CD8-positive, alpha-beta memory T cell (primary cell): ENCODE measurements around the gene CHCHD6. TPM values are rescaled to one million over a fixed set of nuclear protein-coding genes. Genes with fewer than 3 reads are reported as not detected.

Source experiments
- CTCF ChIA-PET: fragments of 350-600 bp; sonication (Branson Sonifier 250); formaldehyde crosslinking; loops from one replicate; lab custom pipeline; 2021; ENCODE audit warnings: antibody characterized with exemption; lab: Charles Lee
- POLR2A ChIA-PET: fragments of 350-600 bp; sonication (Branson Sonifier 250); formaldehyde crosslinking; loops from one replicate; lab custom pipeline; 2021; ENCODE audit warnings: antibody characterized with exemption; lab: Charles Lee
- DNase-seq, 5 donors: peaks; one replicate each; pipeline versions ENCODE4 v3.0.0 to v3.0.0-alpha.2; 2020 to 2022; ENCODE audit warnings: mixed read lengths in 1 of 5
- H3K27ac ChIP-seq: one replicate; pipeline ENCODE4 v1.7.0; 2013; ENCODE audit warnings: low read depth, mild to moderate bottlenecking, low read length, moderate library complexity
- H3K27me3 ChIP-seq: 2 replicates; pipeline ENCODE4 v1.7.0; 2013; ENCODE audit warnings: low read length, mild to moderate bottlenecking; ENCODE audit not compliant: insufficient read depth, poor library complexity, severe bottlenecking
- H3K36me3 ChIP-seq: 2 replicates; pipeline ENCODE4 v1.7.0; 2013; ENCODE audit warnings: mild to moderate bottlenecking, low read length, moderate library complexity; ENCODE audit not compliant: insufficient read depth
- H3K4me1 ChIP-seq: 2 replicates; pipeline ENCODE4 v1.7.0; 2013; ENCODE audit warnings: mild to moderate bottlenecking, low read length, moderate library complexity; ENCODE audit not compliant: insufficient read depth
- H3K4me3 ChIP-seq: 2 replicates; pipeline ENCODE4 v1.7.0; 2013; ENCODE audit warnings: mild to moderate bottlenecking, low read length
- H3K9me3 ChIP-seq: 2 replicates; pipeline ENCODE4 v1.7.0; 2013; ENCODE audit warnings: mild to moderate bottlenecking, low read length
- H3K27ac Mint-ChIP-seq, 8 donors: one replicate each; pipeline ENCODE4 v1.8.0; 2020 to 2021; ENCODE audit warnings: mixed read lengths in 8 of 8, mild to moderate bottlenecking in 6 of 8, inconsistent platforms in 3 of 8, moderate library complexity in 3 of 8
- H3K27me3 Mint-ChIP-seq, 2 donors: one replicate each; pipeline ENCODE4 v1.8.0; 2020 to 2021; ENCODE audit warnings: mixed read lengths in 2 of 2, mild to moderate bottlenecking in 1 of 2, moderate library complexity in 1 of 2
- H3K36me3 Mint-ChIP-seq, 3 donors: one replicate each; pipeline ENCODE4 v1.8.0; 2020 to 2021; ENCODE audit warnings: mixed read lengths in 3 of 3, inconsistent platforms in 1 of 3, mild to moderate bottlenecking in 1 of 3
- H3K4me1 Mint-ChIP-seq, 3 donors: one replicate each; pipeline ENCODE4 v1.8.0; 2020 to 2021; ENCODE audit warnings: mixed read lengths in 3 of 3, inconsistent platforms in 1 of 3, mild to moderate bottlenecking in 1 of 3
- H3K4me3 Mint-ChIP-seq, 7 donors: one replicate each; pipeline ENCODE4 v1.8.0; 2020 to 2021; ENCODE audit warnings: mixed read lengths in 7 of 7, mild to moderate bottlenecking in 6 of 7, moderate library complexity in 4 of 7, inconsistent platforms in 2 of 7
- H3K9me3 Mint-ChIP-seq, 5 donors: one replicate each; pipeline ENCODE4 v1.8.0; 2020 to 2022; ENCODE audit warnings: mixed read lengths in 5 of 5, mild to moderate bottlenecking in 3 of 5, moderate library complexity in 2 of 5, inconsistent platforms in 1 of 5
- polyA plus RNA-seq: library from polyadenylated mRNA; unstranded; fragments of 300-500 nt; fragmentation: Illumina TruSeq; gene quantifications from one replicate; pipeline ENCODE4 v1.2.3, GENCODE V29; 2021
- total RNA-seq, 2 experiments: library from RNA; stranded (reverse); gene quantifications; one replicate each; pipeline ENCODE4 v1.2.3, GENCODE V29; 2021

The CHCHD6 gene
- total and polyA plus RNA-seq, 3 experiments from 2014 or later = 12.0 to 16.7 (median 15.0) TPM

GRCh38 chr3:126699011-126699410 is 5.0 kb upstream of the CHCHD6 start:
- DNase-seq = no peak
- no peaks in the 10 kb centered on the region for H3K9me3 Mint-ChIP-seq
- no peak overlapping the region for H3K4me3 Mint-ChIP-seq
- ChIA-PET POLR2A (no interaction called here), CTCF (no interaction called here)
- Histone ChIP-seq H3K36me3 (no peaks in the 10 kb centered on the region), H3K4me3 (no peak overlapping the region), H3K9me3 (no peaks in the 10 kb centered on the region), H3K4me1 (peaks cover 7% of the 10 kb centered on the region), H3K27me3 (no peaks in the 10 kb centered on the region), H3K27ac (no peak overlapping the region)
- no peak overlapping the region for H3K27ac Mint-ChIP-seq
- H3K36me3 Mint-ChIP-seq = peaks cover 0 to 2% (median 0%) of the 10 kb centered on the region in 3 donors
- peaks cover 27 to 60% of the 10 kb centered on the region in 2 donors for H3K27me3 Mint-ChIP-seq
- H3K4me1 Mint-ChIP-seq = peaks cover 8 to 9% (median 9%) of the 10 kb centered on the region in 3 donors

GRCh38 chr3:126704494-126705214 is 614 bp downstream of the CHCHD6 start:
- H3K27ac ChIP-seq = peak overlapping the region; percentile 15
- H3K27me3 Mint-ChIP-seq = peaks cover 4 to 19% of the 10 kb centered on the region in 2 donors
- ChIA-PET POLR2A (interaction anchor here (0.6 to 1.0 kb wide), 2 partner anchors 50 to 527 kb away, joined by 3 read pairs; partner anchors contain the start of gene TXNRD3), CTCF (interaction anchor here (0.6 to 1.7 kb wide), 4 partner anchors 9 to 1109 kb away, joined by 3 to 9 read pairs (median 3); partner anchors contain the start of gene PLXNA1)
- no peaks in the 10 kb centered on the region for H3K36me3 ChIP-seq
- peaks cover 14% of the 10 kb centered on the region for H3K4me1 ChIP-seq
- DNase-seq = no peak
- peaks cover 17 to 20% (median 19%) of the 10 kb centered on the region in 3 donors for H3K4me1 Mint-ChIP-seq
- peak overlapping the region in 7 of 8 donors; percentile 24 to 93 (median 62) for H3K27ac Mint-ChIP-seq
- peak overlapping the region; percentile 82 to 98 (median 96) for H3K4me3 Mint-ChIP-seq
- H3K4me3 ChIP-seq = peak overlapping the region; percentile 74
- H3K9me3 Mint-ChIP-seq = no peaks in the 10 kb centered on the region
- H3K27me3 ChIP-seq = no peaks in the 10 kb centered on the region
- H3K36me3 Mint-ChIP-seq = peaks cover 0 to 9% (median 3%) of the 10 kb centered on the region in 3 donors
- no peaks in the 10 kb centered on the region for H3K9me3 ChIP-seq

- H3K9me3 ChIP-seq = no peaks in the 10 kb centered on the region
- ChIA-PET CTCF (no interaction called here), POLR2A (no interaction called here)
- H3K36me3 Mint-ChIP-seq = peaks cover 0 to 9% (median 3%) of the 10 kb centered on the region in 3 donors
- peaks cover 14% of the 10 kb centered on the region for H3K4me1 ChIP-seq
- H3K27ac Mint-ChIP-seq = no peak overlapping the region
- H3K4me3 ChIP-seq = no peak overlapping the region
- H3K27me3 ChIP-seq = no peaks in the 10 kb centered on the region
- H3K27me3 Mint-ChIP-seq = peaks cover under 1 to 4% of the 10 kb centered on the region in 2 donors
- H3K27ac ChIP-seq = no peak overlapping the region
- no peaks in the 10 kb centered on the region for H3K36me3 ChIP-seq
- no peaks in the 10 kb centered on the region for H3K9me3 Mint-ChIP-seq
- H3K4me1 Mint-ChIP-seq = peaks cover 17 to 20% (median 19%) of the 10 kb centered on the region in 3 donors
- peak overlapping the region in 1 of 7 donors; percentile 1 for H3K4me3 Mint-ChIP-seq
- DNase-seq = no peak
Measured at GRCh38 chr3:126706631-126707030, 2.6 kb downstream of the CHCHD6 start.

DNA sequence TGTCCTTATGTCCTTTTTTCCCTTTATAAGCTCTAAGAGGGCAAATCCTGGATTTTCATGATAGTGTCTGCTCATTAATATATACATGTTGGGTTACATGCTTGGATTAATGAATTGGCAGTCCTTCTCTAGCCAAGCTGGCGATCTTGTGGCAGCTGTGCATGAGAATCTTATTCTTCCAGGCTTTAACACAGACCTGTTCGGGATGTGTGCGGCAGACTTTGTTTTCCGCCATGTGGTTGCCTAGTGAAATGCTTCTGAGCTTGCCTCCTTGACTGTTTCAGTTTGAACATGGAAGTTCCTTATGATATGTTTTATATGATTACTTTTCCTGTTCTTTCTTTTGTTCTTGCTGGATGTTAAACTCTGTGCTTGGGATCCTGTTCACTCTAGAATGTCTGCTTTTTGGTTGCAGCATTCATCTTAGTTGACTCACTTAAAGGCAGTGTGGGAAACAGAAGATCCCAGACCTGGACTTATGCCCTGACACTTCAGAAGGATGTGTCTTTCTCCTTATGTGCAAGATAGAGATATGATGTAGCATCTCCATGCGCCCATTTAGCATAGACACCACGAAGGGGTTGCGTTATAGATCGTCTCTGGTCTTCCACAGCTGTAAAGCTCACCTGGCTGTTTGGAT is 7.2 kb downstream of the CHCHD6 start:
- no peak for DNase-seq
- H3K36me3 Mint-ChIP-seq = peaks cover 0 to 8% (median 5%) of the 10 kb centered on the region in 3 donors
- Histone ChIP-seq H3K4me1 (no peaks in the 10 kb centered on the region), H3K27me3 (no peaks in the 10 kb centered on the region), H3K9me3 (no peaks in the 10 kb centered on the region), H3K27ac (no peak overlapping the region), H3K36me3 (no peaks in the 10 kb centered on the region), H3K4me3 (no peak overlapping the region)
- H3K4me1 Mint-ChIP-seq = peaks cover 5 to 9% (median 7%) of the 10 kb centered on the region in 3 donors
- no peaks in the 10 kb centered on the region for H3K27me3 Mint-ChIP-seq
- ChIA-PET POLR2A (no interaction called here), CTCF (no interaction called here)
- H3K4me3 Mint-ChIP-seq = no peak overlapping the region
- H3K9me3 Mint-ChIP-seq = peaks cover 0 to 2% (median 0%) of the 10 kb centered on the region in 5 donors
- H3K27ac Mint-ChIP-seq = no peak overlapping the region

DNA sequence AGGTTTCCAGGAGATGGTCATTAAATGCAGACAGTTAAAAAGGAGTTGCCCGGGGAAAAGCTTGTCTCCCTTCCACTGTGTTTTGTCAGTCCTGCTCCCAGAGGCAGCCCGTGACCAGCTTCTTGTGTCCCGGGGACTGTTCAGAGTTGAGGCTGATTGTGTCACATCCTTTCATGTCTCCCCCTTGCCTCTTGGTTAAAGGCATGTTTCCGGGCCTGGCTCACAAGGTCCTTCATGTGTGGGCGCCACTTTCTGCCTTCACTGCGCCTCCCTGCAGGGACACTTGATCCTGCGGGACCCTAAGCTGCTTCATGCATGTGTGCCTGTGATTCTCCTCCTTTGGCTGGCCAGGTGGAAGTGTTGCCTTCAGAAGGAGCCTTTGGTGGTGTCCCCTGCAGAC is 9.2 kb downstream of the CHCHD6 start:
- POLR2A ChIA-PET = no interaction called here
- no peaks in the 10 kb centered on the region for H3K27me3 ChIP-seq

GRCh38 chr3:126714276-126714900 is 10.3 kb downstream of the CHCHD6 start:
- no peaks in the 10 kb centered on the region for H3K4me1 ChIP-seq
- Mint-ChIP-seq H3K4me1 (peaks cover 6 to 12% (median 10%) of the 10 kb centered on the region in 3 donors), H3K4me3 (no peak overlapping the region), H3K9me3 (peaks cover 0 to 2% (median 0%) of the 10 kb centered on the region in 5 donors), H3K36me3 (peaks cover 0 to 5% (median 1%) of the 10 kb centered on the region in 3 donors), H3K27me3 (no peaks in the 10 kb centered on the region), H3K27ac (no peak overlapping the region)
- ChIA-PET CTCF (interaction anchor here (0.7 to 1.8 kb wide), 3 partner anchors 11 to 34 kb away, joined by 3 to 6 read pairs (median 3); partner anchors contain the start of gene CHCHD6), POLR2A (no interaction called here)
- no peaks in the 10 kb centered on the region for H3K36me3 ChIP-seq
- DNase-seq = no peak
- no peaks in the 10 kb centered on the region for H3K27me3 ChIP-seq
- H3K27ac ChIP-seq = no peak overlapping the region
- no peak overlapping the region for H3K4me3 ChIP-seq
- no peaks in the 10 kb centered on the region for H3K9me3 ChIP-seq

More for the DNA sequence above, 9.2 kb downstream of the CHCHD6 start:
- Mint-ChIP-seq H3K36me3 (peaks cover 0 to 5% (median 2%) of the 10 kb centered on the region in 3 donors), H3K27ac (no peak overlapping the region), H3K9me3 (peaks cover 0 to 2% (median 0%) of the 10 kb centered on the region in 5 donors), H3K4me1 (peaks cover 6 to 12% (median 10%) of the 10 kb centered on the region in 3 donors), H3K27me3 (no peaks in the 10 kb centered on the region), H3K4me3 (no peak overlapping the region)
- DNase-seq = no peak
- Histone ChIP-seq H3K4me1 (no peaks in the 10 kb centered on the region), H3K4me3 (no peak overlapping the region), H3K27ac (no peak overlapping the region), H3K36me3 (no peaks in the 10 kb centered on the region), H3K9me3 (no peaks in the 10 kb centered on the region)
- CTCF ChIA-PET = interaction anchor here (0.8 to 1.8 kb wide), 3 partner anchors 9 to 836 kb away, joined by 3 to 6 read pairs (median 3); partner anchors contain the start of gene CHCHD6

DNA sequence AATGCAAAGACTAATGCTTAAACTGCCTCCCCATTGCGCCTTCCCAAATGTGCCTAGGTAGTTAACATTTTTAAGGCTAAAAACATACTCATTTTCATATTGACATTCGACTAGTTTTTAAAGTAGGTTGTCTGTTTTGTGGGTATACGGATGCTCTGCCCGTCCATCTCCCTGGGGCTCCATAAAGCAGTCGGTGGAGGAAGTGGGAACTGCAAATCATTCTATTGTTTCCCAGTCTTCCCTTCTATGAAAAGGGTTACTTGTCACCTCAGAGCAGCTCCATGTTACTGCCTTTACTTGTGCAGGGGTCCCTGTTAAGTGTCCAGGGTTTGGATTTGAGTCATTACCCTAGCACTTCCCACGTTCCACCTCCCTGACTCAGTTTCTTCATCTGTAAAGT is 10.9 kb downstream of the CHCHD6 start:
- H3K4me1 Mint-ChIP-seq = peaks cover 6 to 12% (median 10%) of the 10 kb centered on the region in 3 donors

More for the DNA sequence above, 10.9 kb downstream of the CHCHD6 start:
- H3K4me1 ChIP-seq = no peaks in the 10 kb centered on the region
- H3K27ac ChIP-seq = no peak overlapping the region
- no peaks in the 10 kb centered on the region for H3K27me3 ChIP-seq
- DNase-seq = no peak
- Mint-ChIP-seq H3K36me3 (peaks cover 0 to 5% (median 0%) of the 10 kb centered on the region in 3 donors), H3K9me3 (peaks cover 0 to 2% (median 0%) of the 10 kb centered on the region in 5 donors), H3K4me3 (no peak overlapping the region), H3K27me3 (no peaks in the 10 kb centered on the region), H3K27ac (no peak overlapping the region)
- no peaks in the 10 kb centered on the region for H3K9me3 ChIP-seq
- no peaks in the 10 kb centered on the region for H3K36me3 ChIP-seq
- no peak overlapping the region for H3K4me3 ChIP-seq
- CTCF ChIA-PET = interaction anchor here (1.8 kb wide), 1 partner anchor 35 kb away, joined by 6 read pairs; no protein-coding TSS in a partner anchor
- POLR2A ChIA-PET = no interaction called here
